ENCODE measurements around the gene ZAP70. TPM values are rescaled to one million over a fixed set of nuclear protein-coding genes. Genes with fewer than 3 reads are reported as not detected.

ZAP70 gene
- total RNA-seq (10 to 100 TPM in 3 of 5 donors, 1 to 10 TPM in 2; 3.3 to 78.2 (median 19.2) TPM), polyA plus RNA-seq (1 to 10 TPM; 1.1 to 2.8 (median 2.1) TPM)
- long read RNA-seq, donor 1: 0 reads
- long read RNA-seq, donor 2: 0 reads
- long read RNA-seq, donor 3: 0 reads
- long read RNA-seq, donor 4: 0 reads
- long read RNA-seq, donor 5: 0 reads
- long read RNA-seq, donor 6: 0 reads
- long read RNA-seq, donor 7: 0 reads
- long read RNA-seq, donor 8: 0 reads
- long read RNA-seq, donor 9: 0 reads
- long read RNA-seq, donor 10: 0 reads

DNA sequence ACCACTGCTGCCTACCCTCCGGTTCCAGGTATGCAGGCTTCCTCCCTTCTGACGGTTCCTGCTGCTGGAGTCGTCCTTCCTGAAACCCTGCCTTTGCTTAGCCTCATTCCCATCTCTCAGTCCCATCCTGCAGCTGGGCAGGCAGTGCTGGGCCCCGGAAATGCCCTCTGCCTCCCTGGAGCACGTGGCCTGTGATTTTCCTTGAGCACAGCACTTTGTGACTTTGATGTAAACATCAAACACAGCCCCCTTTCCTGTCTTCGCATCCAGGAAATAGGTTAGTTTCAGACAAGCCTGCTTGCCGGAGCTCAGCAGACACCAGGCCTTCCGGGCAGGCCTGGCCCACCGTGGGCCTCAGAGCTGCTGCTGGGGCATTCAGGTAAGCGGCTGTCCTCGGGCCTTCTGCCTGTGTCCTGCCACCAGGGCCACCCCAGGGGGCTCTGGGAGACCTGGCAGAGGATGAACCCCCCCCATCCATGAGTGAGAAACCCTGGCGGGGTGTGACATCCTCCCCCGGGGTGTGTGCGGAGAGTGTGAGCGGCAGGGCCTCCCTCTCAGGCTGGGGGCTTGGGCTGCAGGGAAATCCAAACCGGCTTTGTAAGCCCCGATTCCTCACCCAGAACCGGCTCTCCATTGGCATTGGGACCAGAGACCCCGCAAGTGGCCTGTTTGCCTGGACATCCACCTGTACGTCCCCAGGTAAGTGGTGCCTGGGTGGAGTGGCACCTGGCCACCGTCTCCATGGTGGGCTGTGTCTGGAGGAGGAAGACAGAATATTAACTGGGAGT is at the start of gene ZAP70:
ZAP70 (plus strand) TSS at position 281 of the 788 bp plus-strand sequence. CDS start 10,461 bp downstream, outside the sequence.
- peak in 1 of 2 donors; percentile 43 for DNase-seq
- Histone ChIP-seq H3K4me3 (peak within 1 kb of the TSS; percentile 11 to 29 (median 19)), H3K4me1 (no peaks in the 10 kb centered on the region), H3K9me3 (no peaks in the 10 kb centered on the region), H3K27ac (peak within 1 kb of the TSS; percentile 25 to 68 (median 31)), H3K36me3 (no peaks in the 10 kb centered on the region), H3K27me3 (peaks cover 0 to 10% (median 0%) of the 10 kb centered on the region in 3 donors)
- intact Hi-C loops (cut with DNase I; ENCODE audit: low total_unique reads): no loop called here
- TF ChIP-seq POLR2A (IDR thresholded peaks at IDR 0.05) (no peak), EP300 (IDR thresholded peaks at IDR 0.05) (no peak), POLR2AphosphoS5 (IDR thresholded peaks at IDR 0.05) (no peak)
- TF ChIP-seq, protein P1, sequence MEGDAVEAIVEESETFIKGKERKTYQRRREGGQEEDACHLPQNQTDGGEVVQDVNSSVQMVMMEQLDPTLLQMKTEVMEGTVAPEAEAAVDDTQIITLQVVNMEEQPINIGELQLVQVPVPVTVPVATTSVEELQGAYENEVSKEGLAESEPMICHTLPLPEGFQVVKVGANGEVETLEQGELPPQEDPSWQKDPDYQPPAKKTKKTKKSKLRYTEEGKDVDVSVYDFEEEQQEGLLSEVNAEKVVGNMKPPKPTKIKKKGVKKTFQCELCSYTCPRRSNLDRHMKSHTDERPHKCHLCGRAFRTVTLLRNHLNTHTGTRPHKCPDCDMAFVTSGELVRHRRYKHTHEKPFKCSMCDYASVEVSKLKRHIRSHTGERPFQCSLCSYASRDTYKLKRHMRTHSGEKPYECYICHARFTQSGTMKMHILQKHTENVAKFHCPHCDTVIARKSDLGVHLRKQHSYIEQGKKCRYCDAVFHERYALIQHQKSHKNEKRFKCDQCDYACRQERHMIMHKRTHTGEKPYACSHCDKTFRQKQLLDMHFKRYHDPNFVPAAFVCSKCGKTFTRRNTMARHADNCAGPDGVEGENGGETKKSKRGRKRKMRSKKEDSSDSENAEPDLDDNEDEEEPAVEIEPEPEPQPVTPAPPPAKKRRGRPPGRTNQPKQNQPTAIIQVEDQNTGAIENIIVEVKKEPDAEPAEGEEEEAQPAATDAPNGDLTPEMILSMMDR (IDR thresholded peaks at IDR 0.05): no peak
- 70 to 80% (median 72%) methylated on average over 21 of the region's 21 CpGs for whole genome bisulfite sequencing, 5 donors

DNA sequence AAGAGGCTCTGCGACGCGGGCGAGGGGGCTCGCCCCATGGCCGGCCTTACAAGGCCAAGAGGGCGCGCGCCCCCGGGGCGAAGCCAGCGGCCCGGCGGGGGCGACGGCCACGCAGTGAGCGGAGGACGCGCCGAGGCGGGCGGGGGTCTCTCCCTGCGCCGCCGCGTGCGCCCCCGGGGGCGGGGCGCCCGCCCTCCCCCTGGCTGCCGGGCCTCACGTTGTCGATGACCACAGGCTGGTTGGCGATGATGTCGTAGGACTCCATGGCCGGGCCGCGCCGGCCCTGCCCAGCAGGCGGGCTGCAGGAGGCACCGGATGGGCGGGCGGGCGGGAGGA is 49.8 kb upstream of the ZAP70 start:
- 0 to 5% (median 1%) methylated on average over 4 to 46 of the region's 46 CpGs; no CpG with 5 or more reads in 1 of the 5 donors for WGBS, 5 donors
- TF ChIP-seq POLR2AphosphoS5 (IDR thresholded peaks at IDR 0.05): no peak
- TF ChIP-seq, protein P1 (IDR thresholded peaks at IDR 0.05): no peak
- TF ChIP-seq EP300 (IDR thresholded peaks at IDR 0.05): no peak
- TF ChIP-seq POLR2A (IDR thresholded peaks at IDR 0.05): no peak
- H3K27ac ChIP-seq: peak overlapping the region; percentile 92 to 99 (median 97)
- H3K4me1 ChIP-seq: peaks cover 17 to 43% (median 35%) of the 10 kb centered on the region in 4 donors
- intact Hi-C loops (cut with DNase I; ENCODE audit: low total_unique reads): no loop called here
- DNase-seq: no peak
- peak overlapping the region; percentile 58 to 91 (median 75) for H3K4me3 ChIP-seq
- H3K27me3 ChIP-seq: no peaks in the 10 kb centered on the region
- H3K9me3 ChIP-seq: no peaks in the 10 kb centered on the region
- peaks cover 6 to 25% (median 22%) of the 10 kb centered on the region in 4 donors for H3K36me3 ChIP-seq

DNA sequence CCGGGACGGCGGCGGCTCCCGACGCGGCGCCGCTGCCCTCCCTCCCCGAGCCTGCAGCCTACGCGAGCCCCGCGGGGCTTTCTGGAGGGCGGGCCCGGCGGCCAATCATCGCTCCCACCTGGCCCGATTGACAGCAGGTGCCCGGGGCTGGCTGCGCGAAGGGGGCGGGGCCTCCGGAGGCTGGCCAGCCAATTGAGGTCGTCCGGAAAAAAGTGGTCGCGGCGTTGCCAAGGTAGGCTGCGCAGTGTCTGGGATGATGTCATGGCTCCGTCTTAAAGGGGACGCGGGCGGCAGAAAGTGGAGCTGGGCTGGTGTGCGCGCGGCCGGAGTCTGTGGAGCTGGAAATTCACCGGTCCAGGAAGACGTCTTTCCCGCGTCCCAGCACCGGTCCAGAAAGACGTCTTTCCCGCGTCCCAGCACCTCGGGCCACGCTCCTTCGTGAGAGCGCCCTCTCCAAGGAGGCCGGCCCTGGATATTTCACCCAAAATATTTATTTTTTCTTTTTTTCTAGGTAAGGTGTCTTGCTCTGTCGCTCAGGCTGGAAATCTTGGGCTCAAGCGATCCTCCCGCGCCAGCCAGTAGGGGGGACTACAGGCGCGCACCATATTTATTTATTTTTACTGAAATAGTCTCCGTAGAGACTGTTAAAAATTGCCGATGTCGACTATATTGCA is 49.3 kb upstream of the ZAP70 start, which contains the start of gene ACTR1B:
ACTR1B (minus strand) TSS at position 83 of the 674 bp plus-strand sequence. CDS start 154 bp downstream, outside the sequence.
- intact Hi-C loops (cut with DNase I; ENCODE audit: low total_unique reads): no loop called here
- 0% methylated on average over 22 to 60 of the region's 60 CpGs for WGBS, 5 donors

More for the DNA sequence above, 49.3 kb upstream of the ZAP70 start, which contains the start of gene ACTR1B:
- peaks cover 17 to 43% (median 35%) of the 10 kb centered on the region in 4 donors for H3K4me1 ChIP-seq
- H3K27me3 ChIP-seq: no peaks in the 10 kb centered on the region
- H3K9me3 ChIP-seq: no peaks in the 10 kb centered on the region
- DNase-seq: peak; percentile 99 to 100
- TF ChIP-seq, protein P1 (IDR thresholded peaks at IDR 0.05): peak in 4 of 7 experiments; percentile 50 to 68 (median 59)
- peak; percentile 90 to 93 (median 92) for TF ChIP-seq POLR2AphosphoS5 (IDR thresholded peaks at IDR 0.05)
- no peak for TF ChIP-seq EP300 (IDR thresholded peaks at IDR 0.05)
- TF ChIP-seq POLR2A (IDR thresholded peaks at IDR 0.05): peak in 2 of 4 donors; percentile 61 to 91
- peaks cover 1 to 23% (median 18%) of the 10 kb centered on the region in 4 donors for H3K36me3 ChIP-seq
- peak within 1 kb of the TSS; percentile 92 to 99 (median 97) for H3K27ac ChIP-seq
- peak within 1 kb of the TSS; percentile 58 to 91 (median 75) for H3K4me3 ChIP-seq
